ENCODE data around the gene KRT23. TPM values are rescaled to one million over a fixed set of nuclear protein-coding genes. Genes with fewer than 3 reads are reported as not detected.

Gene KRT23
- total and polyA plus RNA-seq, 12 donors: 0.01 to 0.25 (median 0.21) TPM; not detected in 8

GRCh38 chr17:40903129-40903847, 34.2 kb downstream of the KRT23 start:
- no peaks in the 10 kb centered on the region for H3K4me1 ChIP-seq
- H3K4me3 ChIP-seq: no peak overlapping the region
- ATAC-seq (no peak), DNase-seq (no peak)
- no peak overlapping the region for H3K27ac ChIP-seq
- H3K36me3 ChIP-seq: no peaks in the 10 kb centered on the region
- WGBS, 2 donors: 77 to 80% methylated on average over 12 of the region's 12 CpGs
- H3K9me3 ChIP-seq: no peaks in the 10 kb centered on the region
- intact Hi-C loops (cut with DNase I): loop anchor here in 1 of 10 donors (10.0 kb wide), 1 partner anchor 98 kb away; no protein-coding TSS in a partner anchor
- peaks cover 0 to 47% (median 19%) of the 10 kb centered on the region in 7 donors for H3K27me3 ChIP-seq
- no peak for TF ChIP-seq CTCF (IDR thresholded peaks at IDR 0.05)

GRCh38 chr17:40902498-40902897, 34.9 kb downstream of the KRT23 start:
- no peak overlapping the region for H3K4me3 ChIP-seq
- no peak for ATAC-seq
- H3K27ac ChIP-seq: no peak overlapping the region
- H3K9me3 ChIP-seq: no peaks in the 10 kb centered on the region
- DNase-seq: no peak
- no peak for TF ChIP-seq CTCF (IDR thresholded peaks at IDR 0.05)
- H3K27me3 ChIP-seq: peaks cover 0 to 39% (median 14%) of the 10 kb centered on the region in 7 donors
- 86 to 87% methylated on average over 4 of the region's 4 CpGs for WGBS, 2 donors
- H3K4me1 ChIP-seq: no peaks in the 10 kb centered on the region
- H3K36me3 ChIP-seq: no peaks in the 10 kb centered on the region
- intact Hi-C loops (cut with DNase I): loop anchor here in 1 of 10 donors (10.0 kb wide), 1 partner anchor 98 kb away; no protein-coding TSS in a partner anchor

- no peaks in the 10 kb centered on the region for H3K9me3 ChIP-seq
- H3K4me1 ChIP-seq: no peaks in the 10 kb centered on the region
- intact Hi-C loops (cut with DNase I): loop anchor here in 1 of 10 donors (10.0 kb wide), 1 partner anchor 97 kb away; no protein-coding TSS in a partner anchor
- no peaks in the 10 kb centered on the region for H3K36me3 ChIP-seq
- DNase-seq (no peak), ATAC-seq (no peak)
- H3K27me3 ChIP-seq: peaks cover 0 to 38% (median 13%) of the 10 kb centered on the region in 7 donors
- no peak for TF ChIP-seq CTCF (IDR thresholded peaks at IDR 0.05)
- WGBS, 2 donors: 89 to 93% methylated on average over 1 of the region's 1 CpG
- H3K27ac ChIP-seq: no peak overlapping the region
- no peak overlapping the region for H3K4me3 ChIP-seq
Measured at GRCh38 chr17:40901981-40902474, 35.4 kb downstream of the KRT23 start.

- Histone ChIP-seq H3K27me3 (peaks cover 0 to 37% (median 9%) of the 10 kb centered on the region in 7 donors), H3K27ac (no peak overlapping the region), H3K36me3 (no peaks in the 10 kb centered on the region), H3K9me3 (no peaks in the 10 kb centered on the region), H3K4me3 (no peak overlapping the region), H3K4me1 (no peaks in the 10 kb centered on the region)
- intact Hi-C loops (cut with DNase I): loop anchor here in 1 of 10 donors (10.0 kb wide), 1 partner anchor 96 kb away; no protein-coding TSS in a partner anchor
- 70 to 71% methylated on average over 5 of the region's 5 CpGs for WGBS, 2 donors
- DNase-seq (no peak), ATAC-seq (no peak)
- TF ChIP-seq CTCF (IDR thresholded peaks at IDR 0.05): no peak
Measured at GRCh38 chr17:40900809-40901356, 36.6 kb downstream of the KRT23 start.

Measured in heart right ventricle (tissue), 16 donors.